Skeletal muscle cell (primary cell): ENCODE measurements around the gene ELMOD2.
"Not testable (repeated sequence)": the region's sequence is repeated elsewhere in the genome, so short reads cannot be mapped to it uniquely, and the experiment has no call there.

Source experiments
- DNase-seq: peaks from one replicate; pipeline ENCODE4 v3.0.0-alpha.2; 2010; ENCODE audit warnings: low read depth
- H3K4me3 ChIP-seq: 2 replicates; pipeline ENCODE4 v1.5.1; 2011; ENCODE audit warnings: low read depth, mild to moderate bottlenecking, control low read depth, low read length, moderate library complexity

The ELMOD2 gene

GRCh38 chr4:140523857-140524742, at the start of gene ELMOD2:
Gene ELMOD2, plus strand, starts transcription at chr4:140524168. Its CDS starts 1,261 bp downstream, at chr4:140525429.
- H3K4me3 ChIP-seq = peak within 1 kb of the TSS; percentile 71
- DNase-seq = peak; percentile 91

GRCh38 chr4:140483445-140483844, 40.5 kb upstream of the ELMOD2 start:
- no peak overlapping the region for H3K4me3 ChIP-seq
- DNase-seq = no peak

- no peak overlapping the region for H3K4me3 ChIP-seq
- DNase-seq = no peak
Measured at GRCh38 chr4:140485939-140486338, 38.0 kb upstream of the ELMOD2 start.

GRCh38 chr4:140497405-140497746, 26.6 kb upstream of the ELMOD2 start:
- no peak for DNase-seq
- H3K4me3 ChIP-seq = peak overlapping the region; percentile 5

- DNase-seq = no peak
- H3K4me3 ChIP-seq = peak within 1 kb of the TSS; percentile 5
Measured at GRCh38 chr4:140497747-140498636, 26.0 kb upstream of the ELMOD2 start, which contains the start of gene MGAT4D. Gene MGAT4D, minus strand, starts transcription at chr4:140498293. Its CDS starts 71 bp downstream, at chr4:140498222.

GRCh38 chr4:140499391-140499790, 24.6 kb upstream of the ELMOD2 start:
- no peak for DNase-seq
- no peak overlapping the region for H3K4me3 ChIP-seq

GRCh38 chr4:140504261-140504660, 19.7 kb upstream of the ELMOD2 start:
- no peak overlapping the region for H3K4me3 ChIP-seq
- no peak for DNase-seq

GRCh38 chr4:140513765-140514164, 10.2 kb upstream of the ELMOD2 start:
- H3K4me3 ChIP-seq, DNase-seq: not testable (repeated sequence)

- no peak for DNase-seq
- no peak overlapping the region for H3K4me3 ChIP-seq
Measured at GRCh38 chr4:140515423-140515822, 8.5 kb upstream of the ELMOD2 start.

- DNase-seq = no peak
- H3K4me3 ChIP-seq = peak overlapping the region; percentile 71
Measured at GRCh38 chr4:140523370-140523856, 555 bp upstream of the ELMOD2 start.

GRCh38 chr4:140529434-140529833, 5.5 kb downstream of the ELMOD2 start:
- no peak overlapping the region for H3K4me3 ChIP-seq
- DNase-seq = no peak

GRCh38 chr4:140533951-140534480, 10.0 kb downstream of the ELMOD2 start:
- H3K4me3 ChIP-seq = no peak overlapping the region
- DNase-seq = peak; percentile 39

- DNase-seq = no peak
- no peak overlapping the region for H3K4me3 ChIP-seq
Measured at GRCh38 chr4:140556372-140557085, 32.6 kb downstream of the ELMOD2 start.

GRCh38 chr4:140557831-140558435, 34.0 kb downstream of the ELMOD2 start:
- no peak for DNase-seq
- H3K4me3 ChIP-seq = no peak overlapping the region

- H3K4me3 ChIP-seq = no peak overlapping the region
- DNase-seq = no peak
Measured at GRCh38 chr4:140559696-140560095, 35.7 kb downstream of the ELMOD2 start.

GRCh38 chr4:140568507-140569306, 44.7 kb downstream of the ELMOD2 start, which contains the start of gene UCP1:
Gene UCP1, minus strand, starts transcription at chr4:140568961. Its CDS starts 232 bp downstream, at chr4:140568729.
- DNase-seq = no peak

GRCh38 chr4:140569307-140569638, 45.3 kb downstream of the ELMOD2 start:
- H3K4me3 ChIP-seq = peak overlapping the region; percentile 49
- no peak for DNase-seq

More at GRCh38 chr4:140568507-140569306, 44.7 kb downstream of the ELMOD2 start, which contains the start of gene UCP1:
- peak within 1 kb of the TSS; percentile 49 for H3K4me3 ChIP-seq

GRCh38 chr4:140571620-140572019, 47.7 kb downstream of the ELMOD2 start:
- no peak for DNase-seq
- H3K4me3 ChIP-seq = no peak overlapping the region
